Heart left ventricle (tissue), 16 donors: ENCODE results near the gene SHOX. TPM values are rescaled to one million over a fixed set of nuclear protein-coding genes. Genes with fewer than 3 reads are reported as not detected.
"Not testable (repeated sequence)": the region's sequence is repeated elsewhere in the genome, so short reads cannot be mapped to it uniquely, and the experiment has no call there.

Experiments
- ATAC-seq, 4 donors: fragments of 200-7000 bp; cut with Tn5 transposase; one replicate each; pipeline ENCODE4 v1.9.1; 2020 to 2022; ENCODE audit warnings: moderate library complexity in 4 of 4, mild to moderate bottlenecking in 3 of 4, moderate number of reproducible peaks in 1 of 4
- DNase-seq, 5 donors: peaks; one replicate each; pipeline ENCODE4 v3.0.0-alpha.2; 2020
- H3K27ac ChIP-seq, 12 donors: fragments of 200-600 bp; sonication (generic) in 4 of 12; one replicate each; pipeline versions ENCODE4 v1.5.0 to v1.8.0; 2016 to 2022; ENCODE audit warnings: mild to moderate bottlenecking in 2 of 12
- H3K27me3 ChIP-seq, 9 donors: fragments of 200-600 bp; sonication (generic) in 2 of 9; one replicate each; pipeline versions ENCODE4 v1.5.1 to v1.8.0; 2016 to 2022; ENCODE audit warnings: mild to moderate bottlenecking in 3 of 9
- H3K36me3 ChIP-seq, 9 donors: fragments of 200-600 bp; sonication (generic) in 2 of 9; one replicate each; pipeline versions ENCODE4 v1.5.0 to v1.8.0; 2018 to 2022; ENCODE audit warnings: mild to moderate bottlenecking in 2 of 9
- H3K4me1 ChIP-seq, 12 donors: fragments of 200-600 bp; sonication (generic) in 4 of 12; one replicate each; pipeline versions ENCODE4 v1.5.0 to v1.8.0; 2016 to 2022; ENCODE audit warnings: mild to moderate bottlenecking in 3 of 12
- H3K4me3 ChIP-seq, 12 donors: fragments of 200-600 bp; sonication (generic) in 4 of 12; one replicate each; pipeline versions ENCODE4 v1.5.0 to v1.8.0; 2017 to 2022; ENCODE audit warnings: mild to moderate bottlenecking in 9 of 12, moderate library complexity in 4 of 12
- H3K9me3 ChIP-seq, 12 donors: fragments of 200-600 bp; sonication (generic) in 4 of 12; one replicate each; pipeline versions ENCODE4 v1.5.0 to v1.8.0; 2016 to 2022; ENCODE audit warnings: mild to moderate bottlenecking in 1 of 12
- CTCF ChIP-seq, 12 donors: fragments of 200-600 bp; sonication (generic) in 4 of 12; IDR thresholded peaks; one replicate each; pipeline versions ENCODE4 v1.5.0 to v1.8.0; 2018 to 2022; ENCODE audit warnings: antibody characterized with exemption in 12 of 12, mild to moderate bottlenecking in 5 of 12
- POLR2A ChIP-seq, 2 donors: fragments of 450-650 bp; IDR thresholded peaks; one replicate each; pipeline ENCODE4 v1.6.1; 2017; ENCODE audit warnings: antibody characterized with exemption in 2 of 2, mild to moderate bottlenecking in 2 of 2, moderate library complexity in 2 of 2
- WGBS, 4 donors: extraction: QIAGEN DNeasy Blood & Tissue Kit in 2 of 4; methylation state at CpG; one replicate each; pipeline versions ENCODE4 v1.1.5 to v1.1.7; 2013 to 2018; 5-methylcytosine and 5-hydroxymethylcytosine counted together
- intact Hi-C, 10 donors: fragments of 100-400 bp; cut with DNase I; formaldehyde crosslinking; loops; one replicate each; pipeline versions ENCODE4 v1.11.1 to v1.14.2; 2022
- polyA plus RNA-seq, 2 donors: library from polyadenylated mRNA; stranded (reverse); fragments of 200-250 nt; gene quantifications; one replicate each; pipeline ENCODE4 v1.2.3, GENCODE V29; 2013
- total RNA-seq, 9 donors: library from RNA; depleted of rRNA in 2 of 9; stranded (reverse); fragments of >200 nt in 2 of 9; fragmentation: NEBNext Ultra II Directional in 3 of 9; extraction: Animal tissue kit (Norgen Biotek cat#: 25700) in 3 of 9; gene quantifications; one replicate each; pipeline versions ENCODE4 v1.1.0 to v1.2.4, GENCODE V29; 2016 to 2023
- donor health status: ischemic (EF 13 %, LVEDD 7.1; RV severe dilation, severe dysfunction).
- donor health status: healthy with polysubstance abuse.
- donor health status: DM: no; HTN: yes; CAD: no.
- donor health status: DM: no; HTN: no; CAD: no.
- donor health status: ischemic (EF 25% LVEDD 6.9; RV normal size, moderate dysfunction).
- donor health status: ischemic (EF 25% LVEDD 5.7; RV mildly dilated, moderate dysfunction).
- donor health status: healthy.
- donor health status: DM: yes; HTN: yes; CAD: no.
- donor health status: ischemic (EF 35%, LVEDD 5.7; RV mildly dilated, moderate dysfunction).
- donor health status: nonischemic (EF 11% LVEDD 7.7; RV severe dilation, severe dysfunction).
- donor health status: DM: yes; HTN: yes; CAD: no.
- donor health status: PGD.
- donor health status: ischemic (EF 29% LVEDD 5.4; RV normal size, mild dysfunction).
- donor health status: nonischemic (EF 23%, LVEDD 6.1; RV moderate dilation, normal function).

The SHOX gene
- total and polyA plus RNA-seq, 11 donors = not detected

- peaks cover 0 to 6% (median 0%) of the 10 kb centered on the region in 12 donors for H3K4me1 ChIP-seq
- H3K27me3 ChIP-seq = peaks cover 9 to 38% (median 32%) of the 10 kb centered on the region in 9 donors
- DNase-seq = no peak
- intact Hi-C loops = loop anchor here in 1 of 10 donors (2.0 kb wide), 1 partner anchor 30 kb away; no protein-coding TSS in a partner anchor
- no peak for ATAC-seq
- no peak overlapping the region for H3K4me3 ChIP-seq
- H3K27ac ChIP-seq = no peak overlapping the region
- TF ChIP-seq POLR2A (IDR thresholded peaks at IDR 0.05) (no peak), CTCF (IDR thresholded peaks at IDR 0.05) (no peak)
- no peaks in the 10 kb centered on the region for H3K9me3 ChIP-seq
- 74 to 81% (median 76%) methylated on average over 9 of the region's 9 CpGs for WGBS, 4 donors
- no peaks in the 10 kb centered on the region for H3K36me3 ChIP-seq
These were observed 16.2 kb downstream of the SHOX start for GRCh38 chrX:646796-647195.

DNA sequence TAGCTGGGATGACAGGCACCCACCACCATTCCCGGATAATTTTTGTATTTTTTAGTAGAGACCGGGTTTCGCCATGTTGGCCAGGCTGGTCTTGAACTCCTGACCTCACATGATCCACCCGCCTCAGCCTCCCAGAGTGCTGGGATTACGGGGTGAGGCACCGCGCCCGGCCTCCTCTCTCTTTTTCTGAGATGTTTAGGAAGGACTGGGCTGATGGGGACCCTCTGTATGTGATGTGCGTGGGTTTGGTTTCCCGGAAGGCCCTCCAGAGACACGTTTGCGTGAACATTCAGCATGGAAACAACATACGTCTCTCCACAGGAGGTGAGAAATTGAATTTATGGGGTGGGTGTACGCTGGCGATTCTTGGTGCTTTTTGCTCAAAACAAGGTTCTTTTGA is 18.6 kb downstream of the SHOX start:
- H3K4me3 ChIP-seq = no peak overlapping the region
- H3K27me3 ChIP-seq = peaks cover 4 to 25% (median 17%) of the 10 kb centered on the region in 9 donors
- DNase-seq (no peak), ATAC-seq (no peak)
- no peaks in the 10 kb centered on the region for H3K9me3 ChIP-seq
- WGBS, 4 donors = 78 to 89% (median 83%) methylated on average over 15 of the region's 15 CpGs
- H3K27ac ChIP-seq = no peak overlapping the region
- no peak for TF ChIP-seq POLR2A (IDR thresholded peaks at IDR 0.05)
- no peak for TF ChIP-seq CTCF (IDR thresholded peaks at IDR 0.05)
- H3K36me3 ChIP-seq = no peaks in the 10 kb centered on the region
- H3K4me1 ChIP-seq = peaks cover 0 to 5% (median 0%) of the 10 kb centered on the region in 12 donors
- intact Hi-C loops = no loop called here

- Histone ChIP-seq H3K4me1 (no peaks in the 10 kb centered on the region), H3K4me3 (no peak overlapping the region), H3K36me3 (no peaks in the 10 kb centered on the region), H3K9me3 (no peaks in the 10 kb centered on the region), H3K27ac (no peak overlapping the region), H3K27me3 (peaks cover 0 to 14% (median 7%) of the 10 kb centered on the region in 9 donors)
- TF ChIP-seq CTCF (IDR thresholded peaks at IDR 0.05) = no peak
- no peak for TF ChIP-seq POLR2A (IDR thresholded peaks at IDR 0.05)
- WGBS, 4 donors = 77 to 88% (median 82%) methylated on average over 15 of the region's 15 CpGs
- intact Hi-C loops = no loop called here
- ATAC-seq = no peak
- no peak for DNase-seq
These were observed 19.7 kb downstream of the SHOX start for GRCh38 chrX:650324-650723.

- H3K9me3 ChIP-seq = no peaks in the 10 kb centered on the region
- no peaks in the 10 kb centered on the region for H3K4me1 ChIP-seq
- TF ChIP-seq CTCF (IDR thresholded peaks at IDR 0.05) (no peak), POLR2A (IDR thresholded peaks at IDR 0.05) (no peak)
- H3K36me3 ChIP-seq = no peaks in the 10 kb centered on the region
- ATAC-seq (no peak), DNase-seq (no peak)
- H3K27me3 ChIP-seq = peaks cover 0 to 9% (median 4%) of the 10 kb centered on the region in 9 donors
- intact Hi-C loops = no loop called here
- H3K4me3 ChIP-seq = no peak overlapping the region
- WGBS, 4 donors = 82 to 84% (median 82%) methylated on average over 13 of the region's 13 CpGs
- H3K27ac ChIP-seq = no peak overlapping the region
These were observed 20.2 kb downstream of the SHOX start for GRCh38 chrX:650811-651210.

DNA sequence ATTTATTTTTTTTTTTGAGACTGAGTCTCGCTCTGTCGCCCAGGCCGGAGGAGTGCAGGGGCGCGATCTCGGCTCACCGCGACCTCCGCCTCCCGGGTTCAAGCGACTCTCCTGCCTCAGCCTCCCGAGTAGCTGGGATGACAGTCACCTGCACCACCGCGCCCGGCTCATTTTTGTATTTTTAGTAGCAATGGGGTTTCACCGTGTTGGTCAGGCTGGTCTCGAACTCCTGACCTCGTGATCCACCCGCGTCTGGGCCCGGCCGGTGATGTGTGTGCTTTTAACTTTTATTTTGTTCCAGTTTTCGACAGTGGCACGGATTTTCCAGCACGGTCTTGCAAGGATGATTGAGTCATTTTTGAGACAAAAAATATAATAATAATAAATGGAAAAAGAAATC is 21.3 kb downstream of the SHOX start:
- H3K4me3 ChIP-seq, H3K4me1 ChIP-seq, ATAC-seq, intact Hi-C loops, H3K36me3 ChIP-seq, DNase-seq, H3K27ac ChIP-seq, H3K9me3 ChIP-seq, H3K27me3 ChIP-seq: not testable (repeated sequence)
- WGBS, 4 donors = 82 to 88% (median 87%) methylated on average over 25 of the region's 25 CpGs
